ENCODE results near the gene UQCR11. TPM values are rescaled to one million over a fixed set of nuclear protein-coding genes. Genes with fewer than 3 reads are reported as not detected.
A peak's percentile ranks its signal among the peaks of the same experiment; 100 is the strongest.

The UQCR11 gene
- polyA plus RNA-seq, 3 donors = 81.1 to 117 (median 92.1) TPM

GRCh38 chr19:1572795-1573194 lies 32.5 kb downstream of the UQCR11 start:
- DNase-seq (ENCODE audit: low read depth in 3 of 3, low spot score in 2 of 3) = no peak

- no peak for DNase-seq (ENCODE audit: low read depth in 3 of 3, low spot score in 2 of 3)
These were observed 33.9 kb downstream of the UQCR11 start for GRCh38 chr19:1571358-1571757.

- no peak for DNase-seq (ENCODE audit: low read depth in 3 of 3, low spot score in 2 of 3)
These were observed 34.4 kb downstream of the UQCR11 start for GRCh38 chr19:1570836-1571235.

GRCh38 chr19:1569997-1570396 lies 35.3 kb downstream of the UQCR11 start:
- no peak for DNase-seq (ENCODE audit: low read depth in 3 of 3, low spot score in 2 of 3)

- peak in 1 of 3 donors; percentile 46 for DNase-seq (ENCODE audit: low read depth in 3 of 3, low spot score in 2 of 3)
These were observed 36.8 kb downstream of the UQCR11 start, which contains the start of gene MEX3D for GRCh38 chr19:1568320-1569019. TSS of gene MEX3D (minus strand) at chr19:1568325. CDS start at chr19:1568058, 267 bp downstream.

GRCh38 chr19:1567848-1568227 lies 37.4 kb downstream of the UQCR11 start:
- no peak for DNase-seq (ENCODE audit: low read depth in 3 of 3, low spot score in 2 of 3)

GRCh38 chr19:1567116-1567847 lies 38.0 kb downstream of the UQCR11 start:
- DNase-seq (ENCODE audit: low read depth in 3 of 3, low spot score in 2 of 3) = no peak

GRCh38 chr19:1566392-1567115 lies 38.7 kb downstream of the UQCR11 start:
- DNase-seq (ENCODE audit: low read depth in 3 of 3, low spot score in 2 of 3) = peak; percentile 47 to 76 (median 73)

GRCh38 chr19:1563251-1563650 lies 42.0 kb downstream of the UQCR11 start:
- no peak for DNase-seq (ENCODE audit: low read depth in 3 of 3, low spot score in 2 of 3)

GRCh38 chr19:1561236-1561842 lies 43.9 kb downstream of the UQCR11 start:
- no peak for DNase-seq (ENCODE audit: low read depth in 3 of 3, low spot score in 2 of 3)

GRCh38 chr19:1560286-1560882 lies 44.9 kb downstream of the UQCR11 start:
- no peak for DNase-seq (ENCODE audit: low read depth in 3 of 3, low spot score in 2 of 3)

GRCh38 chr19:1558552-1558951 lies 46.7 kb downstream of the UQCR11 start:
- no peak for DNase-seq (ENCODE audit: low read depth in 3 of 3, low spot score in 2 of 3)

GRCh38 chr19:1556390-1557070 lies 48.7 kb downstream of the UQCR11 start:
- DNase-seq (ENCODE audit: low read depth in 3 of 3, low spot score in 2 of 3) = no peak

- no peak for DNase-seq (ENCODE audit: low read depth in 3 of 3, low spot score in 2 of 3)
These were observed 49.5 kb downstream of the UQCR11 start for GRCh38 chr19:1555487-1556389.

GRCh38 chr19:1554968-1555367 lies 50.3 kb downstream of the UQCR11 start:
- no peak for DNase-seq (ENCODE audit: low read depth in 3 of 3, low spot score in 2 of 3)

GRCh38 chr19:1553415-1553814 lies 51.8 kb downstream of the UQCR11 start:
- DNase-seq (ENCODE audit: low read depth in 3 of 3, low spot score in 2 of 3) = no peak

- DNase-seq (ENCODE audit: low read depth in 3 of 3, low spot score in 2 of 3) = no peak
These were observed 53.9 kb downstream of the UQCR11 start for GRCh38 chr19:1551068-1552040.
